Measurements from ENCODE around the gene ISCU. TPM values are rescaled to one million over a fixed set of nuclear protein-coding genes. Genes with fewer than 3 reads are reported as not detected.

ISCU gene
- total RNA-seq, 1 experiment from 2014 or later: 163 TPM

DNA sequence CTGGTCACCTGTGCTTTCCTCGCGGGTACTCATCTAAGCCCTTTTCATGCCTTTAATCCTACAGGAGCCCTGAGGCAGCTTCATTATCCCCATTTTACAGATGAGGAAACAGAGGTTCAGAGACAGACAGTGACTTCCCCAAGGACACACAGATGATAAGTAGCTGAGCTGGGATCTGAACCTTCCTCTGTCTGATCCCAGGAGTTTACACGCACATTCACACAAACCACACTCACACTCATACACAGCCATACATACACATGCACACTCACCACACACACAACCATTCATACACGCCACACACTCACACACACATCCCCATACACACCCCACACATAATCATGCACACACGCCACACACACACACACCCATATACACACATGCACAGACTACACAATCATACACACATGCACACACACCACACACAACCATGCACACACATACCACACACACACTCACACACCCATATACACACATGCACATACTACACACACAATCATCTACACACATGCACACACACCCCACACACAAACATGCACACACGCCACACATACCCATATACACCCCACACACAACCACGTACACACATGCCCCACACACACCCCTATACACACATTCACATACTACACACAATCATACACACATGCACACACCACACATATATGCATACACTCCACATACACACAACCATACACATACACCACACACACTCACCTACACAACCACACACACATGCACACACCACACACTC, 32.7 kb downstream of the ISCU start:
- in situ Hi-C loops (cut with HindIII; ENCODE audit: low pct_unique_long_range_greater_than_20kb, low sequenced_read_pairs): no loop called here
- no peak for DNase-seq (ENCODE audit: low read depth, low spot score)

DNA sequence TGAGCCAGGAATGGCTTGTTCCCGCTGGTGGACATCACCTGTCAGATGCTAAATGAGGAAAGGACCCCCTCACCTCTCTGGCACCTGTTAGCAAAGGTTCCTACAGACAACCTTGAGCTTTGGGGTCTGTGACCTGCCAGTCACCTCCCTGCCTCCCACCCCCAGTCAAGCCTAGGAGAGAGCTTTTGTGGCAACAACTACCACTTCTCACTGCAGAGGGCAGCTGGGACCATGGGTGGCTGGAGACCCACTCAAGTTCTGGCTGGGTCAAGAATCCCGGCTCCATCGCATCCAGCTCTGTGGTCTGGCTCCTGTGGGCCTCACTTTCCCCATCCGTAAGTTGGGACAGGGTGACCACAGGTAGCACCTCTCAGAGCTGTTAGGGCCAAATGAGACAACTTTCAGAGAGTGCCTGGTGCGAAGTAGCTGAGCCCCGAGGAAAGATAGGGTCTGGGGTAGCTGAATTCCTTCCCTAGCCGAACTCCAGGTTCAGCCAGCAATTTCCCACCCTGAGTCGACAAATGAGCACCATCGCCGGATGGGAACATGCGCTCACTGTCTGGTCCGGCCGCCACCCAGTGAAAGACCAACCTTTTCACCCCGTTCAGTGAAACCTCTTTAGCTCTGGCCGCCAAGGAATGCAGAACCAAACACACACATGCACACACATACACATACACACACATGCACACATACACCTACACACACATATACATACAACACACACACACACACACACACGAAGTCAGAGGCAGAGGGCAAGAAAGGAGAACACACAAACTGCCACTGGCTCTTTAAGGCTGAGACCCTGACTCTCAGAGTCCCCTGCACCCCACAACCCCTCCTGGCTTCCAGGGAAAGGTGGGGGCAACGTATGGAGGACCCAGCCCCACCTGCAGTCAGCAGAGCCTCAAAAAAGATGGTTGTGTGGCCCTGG, 33.6 kb downstream of the ISCU start:
- no peak for DNase-seq (ENCODE audit: low read depth, low spot score)
- in situ Hi-C loops (cut with HindIII; ENCODE audit: low pct_unique_long_range_greater_than_20kb, low sequenced_read_pairs): no loop called here

DNA sequence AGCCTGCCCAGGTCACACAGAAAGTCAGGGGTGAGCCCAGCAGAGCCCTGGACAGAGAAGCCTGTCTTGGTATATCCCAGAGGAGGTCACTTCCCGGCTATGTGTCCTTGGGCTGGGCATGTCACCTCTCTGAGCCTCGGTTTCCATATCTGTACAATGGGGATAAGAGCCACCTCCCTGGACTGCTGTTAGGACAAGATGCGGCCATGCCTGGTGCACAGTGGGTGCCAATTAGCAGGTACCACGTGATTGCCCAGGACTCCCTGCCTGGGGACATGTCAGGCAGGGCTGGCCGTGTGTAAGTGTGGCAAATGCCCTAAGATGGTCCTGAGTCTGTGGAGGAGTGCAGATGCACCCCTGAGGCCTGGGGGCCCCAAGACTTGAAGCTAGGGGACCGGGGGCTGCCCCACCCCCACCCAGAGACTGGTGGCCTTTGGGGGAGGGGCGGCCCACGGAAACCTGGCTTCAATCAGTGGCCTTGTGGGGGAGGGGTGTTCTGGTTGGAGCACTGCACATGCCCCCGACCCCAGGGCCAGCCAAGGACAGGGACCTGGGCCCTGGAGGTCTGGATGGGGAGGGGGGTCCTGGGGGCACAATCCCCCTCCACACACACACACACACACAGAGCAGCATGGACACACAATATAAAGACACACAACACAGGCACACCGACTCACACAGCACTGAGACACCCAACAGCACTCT, 34.6 kb downstream of the ISCU start:
- in situ Hi-C loops (cut with HindIII; ENCODE audit: low pct_unique_long_range_greater_than_20kb, low sequenced_read_pairs): no loop called here

DNA sequence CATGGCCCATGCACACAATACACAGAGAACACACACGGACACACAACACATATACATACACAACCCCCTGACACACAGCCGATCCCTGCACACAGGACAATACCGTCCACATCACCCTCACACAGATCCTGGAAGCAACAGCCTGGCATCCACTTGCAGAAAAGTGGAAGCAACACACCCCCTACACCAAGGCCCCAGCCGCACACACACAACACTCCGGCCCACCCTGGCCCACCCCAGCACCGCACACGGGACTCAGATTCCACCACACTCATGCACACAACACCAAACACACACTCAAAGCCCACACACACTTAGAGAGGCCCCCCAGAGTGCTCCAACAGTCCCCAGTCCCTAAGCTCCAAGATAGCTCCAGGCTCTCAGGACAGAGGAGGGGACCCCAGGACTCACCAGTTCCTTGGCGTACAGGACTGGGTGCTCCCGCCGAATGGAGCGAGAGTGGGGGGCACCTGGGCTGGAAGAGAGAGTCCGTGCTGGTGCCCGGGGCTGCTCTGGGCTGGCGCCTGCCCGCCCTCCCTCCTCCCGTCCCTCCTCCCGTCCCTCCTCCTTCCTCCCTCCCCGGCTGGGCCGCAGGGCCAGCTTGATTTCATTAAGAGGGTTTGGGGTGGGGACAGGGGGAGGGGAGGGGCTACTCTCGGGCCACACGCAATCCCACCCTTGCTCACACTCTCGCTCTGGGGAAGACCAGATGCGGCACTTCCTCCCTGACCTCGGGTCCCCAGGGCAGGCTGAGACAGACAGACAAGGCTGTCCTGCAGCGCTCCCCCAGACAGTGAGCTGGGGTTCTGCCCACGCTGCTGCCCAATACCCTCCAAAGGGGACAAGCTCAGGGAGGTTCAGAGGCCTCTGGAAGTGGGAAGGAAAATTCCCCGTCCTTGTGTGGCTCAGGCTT, 35.4 kb downstream of the ISCU start, which contains the start of gene TMEM119:
Gene TMEM119, minus strand, starts transcription at position 526 of the 913 bp plus-strand sequence. CDS start 5,701 bp downstream, outside the sequence.
- in situ Hi-C loops (cut with HindIII; ENCODE audit: low pct_unique_long_range_greater_than_20kb, low sequenced_read_pairs): no loop called here
- DNase-seq (ENCODE audit: low read depth, low spot score): no peak

More for the DNA sequence above, 34.6 kb downstream of the ISCU start:
- no peak for DNase-seq (ENCODE audit: low read depth, low spot score)

DNA sequence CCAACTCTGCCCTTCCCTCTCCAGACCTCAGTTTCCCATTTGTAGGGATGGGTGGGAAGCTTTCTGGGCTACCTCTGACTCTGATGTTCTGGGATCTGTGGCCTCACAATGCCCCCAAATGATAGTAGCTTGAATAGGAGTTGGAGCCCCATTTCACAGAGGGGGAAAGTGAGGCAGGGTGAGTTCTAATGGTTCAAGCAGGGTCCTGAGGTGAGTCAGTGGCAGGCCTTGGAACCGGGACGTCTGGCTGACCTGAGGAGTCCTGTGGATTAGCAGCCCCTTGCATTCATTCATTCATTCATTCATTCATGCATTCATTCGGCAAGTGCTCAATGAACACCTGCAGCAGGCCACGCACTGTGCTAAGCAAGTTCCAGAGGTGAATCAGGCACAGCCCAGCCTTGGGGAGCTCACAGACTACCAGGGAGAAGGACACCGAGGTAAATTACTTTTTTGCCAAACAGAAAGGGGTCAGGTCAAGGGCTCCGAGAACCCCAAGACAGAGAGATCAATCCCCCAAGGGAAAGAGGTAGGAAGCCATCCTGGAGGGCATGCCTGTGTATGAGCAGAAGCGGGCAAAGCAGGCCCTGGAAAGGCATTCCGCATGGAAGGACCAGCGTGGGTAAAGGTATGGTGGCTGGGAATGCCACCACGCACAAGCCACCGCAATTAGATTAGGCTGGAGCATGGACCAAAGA, 36.3 kb downstream of the ISCU start:
- in situ Hi-C loops (cut with HindIII; ENCODE audit: low pct_unique_long_range_greater_than_20kb, low sequenced_read_pairs): no loop called here
- no peak for DNase-seq (ENCODE audit: low read depth, low spot score)

DNA sequence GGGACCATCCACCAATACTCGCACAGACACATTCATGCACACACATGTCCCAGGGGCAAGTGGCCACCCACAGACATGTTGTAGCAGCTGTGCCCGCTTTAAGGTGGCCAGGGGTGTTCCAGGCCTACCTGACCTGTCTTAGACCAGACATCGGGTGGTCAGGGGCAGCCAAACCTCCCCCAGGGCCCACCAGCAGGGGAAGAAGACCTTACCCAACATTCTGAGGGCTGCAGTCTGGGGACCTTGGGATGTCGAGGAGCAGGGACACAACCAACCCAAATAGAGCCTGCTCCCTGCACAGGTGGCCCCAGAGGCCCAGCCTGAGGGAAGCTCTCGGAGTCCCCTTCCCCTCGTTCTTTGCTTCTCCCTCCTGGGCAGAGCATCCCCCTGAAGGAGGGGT, 37.1 kb downstream of the ISCU start:
- no peak for DNase-seq (ENCODE audit: low read depth, low spot score)
- in situ Hi-C loops (cut with HindIII; ENCODE audit: low pct_unique_long_range_greater_than_20kb, low sequenced_read_pairs): no loop called here

DNA sequence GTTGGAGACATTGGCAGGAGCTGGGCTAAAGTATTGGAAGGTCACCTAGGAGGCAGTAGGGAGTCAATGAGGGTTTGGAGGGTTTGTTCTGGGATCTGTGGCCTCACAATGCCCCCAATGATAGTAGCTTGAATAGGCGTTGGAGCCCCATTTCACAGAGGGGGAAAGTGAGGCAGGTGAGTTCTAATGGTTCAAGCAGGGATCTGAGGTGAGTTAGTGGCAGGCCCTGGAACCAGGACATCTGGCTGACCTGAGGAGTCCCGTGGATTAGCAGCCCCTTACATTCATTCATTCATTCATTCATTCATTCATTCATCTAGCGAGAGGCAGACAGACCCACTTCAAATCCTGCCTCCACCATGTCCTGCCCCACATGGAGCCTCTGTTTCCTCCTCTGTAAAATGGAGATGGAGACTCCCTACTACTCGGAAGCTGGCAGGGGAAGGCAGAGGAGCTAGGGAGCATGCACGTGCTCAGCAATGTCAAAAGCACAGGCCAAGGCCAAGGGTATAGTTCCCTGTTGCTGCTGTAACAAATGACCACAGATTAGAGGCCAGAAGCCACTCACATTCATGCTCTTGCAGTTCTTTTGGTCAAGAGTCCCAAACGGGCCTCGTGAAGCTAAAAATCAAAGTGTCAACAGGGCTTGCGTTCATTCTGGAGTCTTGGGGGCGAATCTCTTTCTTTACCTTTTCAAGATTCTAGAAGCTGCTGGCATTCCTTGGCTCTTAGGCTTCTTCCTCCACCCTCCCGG, 37.7 kb downstream of the ISCU start:
- no peak for DNase-seq (ENCODE audit: low read depth, low spot score)
- in situ Hi-C loops (cut with HindIII; ENCODE audit: low pct_unique_long_range_greater_than_20kb, low sequenced_read_pairs): no loop called here

DNA sequence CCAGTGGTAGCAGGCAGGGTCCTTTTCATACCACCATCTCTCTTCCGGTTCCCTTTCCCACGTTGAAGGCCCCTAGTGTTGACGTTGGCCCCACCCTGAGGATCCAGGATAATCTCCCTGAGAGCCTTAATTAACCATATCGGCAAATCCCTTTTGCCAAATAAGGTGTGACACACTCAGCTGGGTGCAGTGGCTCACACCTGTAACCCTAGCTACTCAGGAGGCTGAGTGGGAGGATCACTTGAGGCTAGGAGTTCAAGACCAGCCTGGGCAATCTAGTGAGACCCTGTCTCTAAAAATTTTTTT, 38.3 kb downstream of the ISCU start:
- in situ Hi-C loops (cut with HindIII; ENCODE audit: low pct_unique_long_range_greater_than_20kb, low sequenced_read_pairs): no loop called here
- no peak for DNase-seq (ENCODE audit: low read depth, low spot score)

DNA sequence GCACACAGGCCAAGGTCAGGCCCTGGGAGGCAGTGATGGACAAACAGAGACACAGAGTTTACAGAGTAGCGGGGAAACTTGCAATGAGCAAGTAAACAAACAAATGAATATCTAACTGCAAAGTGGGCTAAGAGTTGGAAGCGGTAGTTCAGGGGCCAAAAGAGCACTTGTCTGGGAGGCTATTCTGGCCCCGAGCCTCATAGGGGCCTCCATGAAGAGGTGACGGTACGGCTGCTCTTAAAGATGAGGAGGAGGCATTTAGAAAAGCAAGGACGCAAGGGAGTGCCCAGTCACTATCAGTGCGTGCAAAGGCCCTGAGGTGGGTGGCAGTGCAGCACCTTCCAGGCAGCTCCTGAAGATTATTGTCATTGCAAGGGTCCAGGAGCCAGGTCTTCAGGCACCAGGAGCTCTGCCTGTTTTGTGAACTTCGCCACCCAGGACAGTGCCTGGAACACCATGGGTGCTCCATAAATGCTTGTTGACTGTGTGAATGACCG, 39.9 kb downstream of the ISCU start:
- in situ Hi-C loops (cut with HindIII; ENCODE audit: low pct_unique_long_range_greater_than_20kb, low sequenced_read_pairs): no loop called here
- no peak for DNase-seq (ENCODE audit: low read depth, low spot score)

DNA sequence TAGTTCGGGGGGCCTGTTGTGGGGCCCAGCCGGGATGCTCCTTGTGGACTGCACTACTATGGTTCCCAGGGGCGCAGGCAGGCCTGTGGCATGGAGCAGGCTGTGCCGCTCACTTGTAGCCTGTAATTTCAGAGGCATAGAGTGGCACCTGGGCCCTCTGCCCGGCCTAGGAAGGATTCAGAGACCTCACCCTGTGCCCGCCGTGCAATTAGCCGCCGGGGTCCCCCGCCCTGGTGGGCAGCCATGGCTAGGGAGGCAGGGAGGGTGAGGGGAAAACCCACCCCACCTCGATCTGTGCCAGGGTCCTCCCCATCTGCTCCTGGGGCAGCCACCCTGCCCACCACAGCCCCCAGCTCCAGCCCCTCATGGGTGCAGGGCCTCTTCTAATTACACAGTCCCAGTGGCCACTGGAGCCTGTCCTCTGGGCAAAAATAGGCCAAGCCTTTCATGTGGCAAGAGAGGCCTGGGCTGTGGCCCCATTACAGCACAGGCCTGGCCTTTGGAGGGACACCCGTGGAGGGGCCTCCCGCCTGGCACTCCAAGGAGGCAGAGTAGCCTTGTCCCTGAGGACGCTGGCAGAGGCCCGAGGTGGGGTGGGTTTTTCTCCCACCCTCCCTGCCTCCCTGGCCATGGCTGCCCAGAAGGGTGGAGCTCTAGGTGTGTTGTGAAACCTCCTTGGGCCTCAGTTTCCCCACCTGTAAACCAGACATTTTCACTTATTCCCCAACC, 40.7 kb downstream of the ISCU start:
- in situ Hi-C loops (cut with HindIII; ENCODE audit: low pct_unique_long_range_greater_than_20kb, low sequenced_read_pairs): no loop called here
- no peak for DNase-seq (ENCODE audit: low read depth, low spot score)

DNA sequence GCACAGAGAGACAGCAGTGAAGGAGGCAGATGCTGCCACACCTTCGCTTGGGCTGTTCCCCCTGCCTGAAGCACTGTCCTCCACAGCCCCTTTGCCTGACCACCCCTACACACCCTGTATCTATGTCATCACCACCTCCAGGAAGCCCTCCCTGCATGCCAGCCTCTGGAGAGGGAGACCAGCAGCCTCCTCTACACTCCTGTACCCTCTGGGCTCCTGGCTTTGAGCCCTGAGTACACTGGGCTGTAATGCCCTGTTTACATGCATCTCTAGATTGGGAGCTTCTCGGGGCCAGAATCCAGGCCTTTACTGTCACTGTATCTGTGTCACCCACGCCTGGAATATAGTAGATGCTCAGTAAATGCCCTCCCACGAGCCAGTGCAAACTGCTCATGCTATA, 41.3 kb downstream of the ISCU start:
- no peak for DNase-seq (ENCODE audit: low read depth, low spot score)
- in situ Hi-C loops (cut with HindIII; ENCODE audit: low pct_unique_long_range_greater_than_20kb, low sequenced_read_pairs): no loop called here

DNA sequence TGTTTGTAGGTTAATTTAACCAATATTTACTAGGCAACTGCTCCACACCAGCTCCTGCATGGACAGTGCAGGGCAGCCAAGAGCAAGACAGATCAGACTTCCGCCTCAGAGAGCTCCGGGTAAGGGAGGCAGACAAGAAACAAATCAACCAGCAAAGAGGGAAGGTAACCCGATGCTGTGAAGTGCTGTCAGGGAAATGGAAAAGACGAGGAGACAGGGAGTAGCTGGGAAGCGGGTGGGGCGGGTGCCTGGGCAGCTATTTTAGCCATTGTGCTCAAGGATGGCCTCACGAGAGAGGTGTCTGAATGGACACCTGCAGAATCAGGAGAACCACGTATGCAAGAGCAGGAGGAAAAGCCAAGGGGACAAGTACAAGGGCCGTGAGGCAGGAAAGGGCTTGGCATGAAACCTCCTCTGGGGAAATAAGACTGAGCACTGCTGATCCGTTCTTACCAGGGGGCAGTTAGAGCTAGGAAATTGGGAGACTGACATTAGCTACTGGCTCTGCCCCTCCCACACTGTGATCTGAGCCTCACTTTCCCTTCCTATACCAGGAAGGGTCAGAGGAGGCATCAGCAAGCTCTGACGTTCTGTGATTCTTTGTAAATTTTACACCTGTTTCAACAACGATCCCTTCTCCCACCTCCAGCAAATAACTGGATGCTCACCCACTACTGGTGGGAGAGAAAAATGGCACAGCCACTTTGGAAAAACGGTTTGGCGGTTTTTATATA, 42.0 kb downstream of the ISCU start:
- no peak for DNase-seq (ENCODE audit: low read depth, low spot score)

DNA sequence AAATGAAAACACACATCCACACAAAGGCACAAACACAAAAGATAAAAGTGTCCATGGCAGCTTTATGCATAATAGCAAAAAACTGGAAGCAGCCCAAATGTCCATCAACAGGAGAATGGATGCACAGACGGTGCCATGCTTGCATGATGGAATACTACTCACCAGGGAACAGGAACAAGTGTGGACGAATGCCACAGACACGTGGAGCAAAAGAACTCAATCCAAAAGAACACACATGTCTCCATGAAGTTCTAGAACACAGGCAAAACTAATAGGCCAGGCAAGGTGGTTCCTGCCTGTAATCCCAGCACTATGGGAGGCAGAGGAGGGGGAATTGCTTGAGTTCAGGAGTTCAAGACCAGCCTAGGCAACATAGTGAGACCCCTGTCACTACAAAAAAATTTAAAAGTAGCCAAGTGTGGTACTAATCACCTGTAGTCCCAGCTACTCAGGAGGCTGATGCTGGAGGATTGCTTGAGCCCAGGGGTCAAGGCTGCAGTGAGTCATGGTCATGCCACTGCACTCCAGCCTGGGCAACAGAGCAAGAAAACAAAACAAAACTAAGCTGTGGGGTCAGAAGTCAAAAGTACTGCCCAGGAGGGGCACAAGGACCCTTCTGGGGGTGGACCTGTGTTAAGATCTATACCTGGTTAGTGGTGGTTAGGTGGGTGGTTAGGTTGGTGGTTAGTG, 42.7 kb downstream of the ISCU start:
- in situ Hi-C loops (cut with HindIII; ENCODE audit: low pct_unique_long_range_greater_than_20kb, low sequenced_read_pairs): no loop called here
- DNase-seq (ENCODE audit: low read depth, low spot score): peak; percentile 21

More for the DNA sequence above, 42.0 kb downstream of the ISCU start:
- in situ Hi-C loops (cut with HindIII; ENCODE audit: low pct_unique_long_range_greater_than_20kb, low sequenced_read_pairs): no loop called here

DNA sequence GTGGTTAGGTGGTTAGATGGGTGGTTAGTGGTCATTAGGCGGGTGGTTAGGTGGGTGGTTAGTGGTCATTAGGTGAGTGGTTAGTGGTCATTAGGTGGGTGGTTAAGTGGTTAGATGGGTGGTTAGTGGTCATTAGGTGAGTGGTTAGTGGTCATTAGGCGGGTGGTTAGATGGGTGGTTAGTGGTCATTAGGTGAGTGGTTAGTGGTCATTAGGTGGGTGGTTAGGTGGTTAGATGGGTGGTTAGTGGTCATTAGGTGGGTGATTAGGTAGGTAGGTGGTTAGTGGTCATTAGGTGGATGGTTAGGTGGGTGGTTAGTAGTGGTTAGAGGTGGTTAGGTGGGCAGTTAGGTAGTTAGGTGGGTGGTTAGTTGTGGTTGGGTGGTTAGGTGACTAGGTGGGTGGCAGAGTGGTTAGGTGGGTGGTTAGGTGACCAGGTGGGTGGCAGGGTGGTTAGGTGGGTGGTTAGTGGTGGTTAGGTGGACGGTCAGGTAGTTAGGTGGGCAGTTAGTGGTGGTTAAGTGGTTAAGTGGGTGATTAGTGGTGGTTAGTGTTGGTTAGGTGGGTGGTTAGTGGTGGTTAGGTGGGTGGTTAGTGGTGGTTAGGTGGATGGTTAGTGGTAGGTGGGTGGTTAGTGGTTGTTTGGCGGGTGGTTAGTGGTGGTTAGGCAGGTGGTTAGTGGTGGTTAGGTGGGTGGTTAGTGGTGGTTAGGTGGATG, 43.5 kb downstream of the ISCU start:
- in situ Hi-C loops (cut with HindIII; ENCODE audit: low pct_unique_long_range_greater_than_20kb, low sequenced_read_pairs): no loop called here
- DNase-seq (ENCODE audit: low read depth, low spot score): no peak

All from SK-MEL-5 (cell line).